GM21526 (cell line): Measurements from ENCODE around the gene GFOD1.

Experiments used
- ATAC-seq: cut with Tn5 transposase; IDR thresholded peaks from one replicate; pipeline ENCODE4 v1.9.1; 2021; ENCODE audit warnings: moderate library complexity; ENCODE audit not compliant: unreplicated experiment, low FRiP score

GFOD1 gene

DNA sequence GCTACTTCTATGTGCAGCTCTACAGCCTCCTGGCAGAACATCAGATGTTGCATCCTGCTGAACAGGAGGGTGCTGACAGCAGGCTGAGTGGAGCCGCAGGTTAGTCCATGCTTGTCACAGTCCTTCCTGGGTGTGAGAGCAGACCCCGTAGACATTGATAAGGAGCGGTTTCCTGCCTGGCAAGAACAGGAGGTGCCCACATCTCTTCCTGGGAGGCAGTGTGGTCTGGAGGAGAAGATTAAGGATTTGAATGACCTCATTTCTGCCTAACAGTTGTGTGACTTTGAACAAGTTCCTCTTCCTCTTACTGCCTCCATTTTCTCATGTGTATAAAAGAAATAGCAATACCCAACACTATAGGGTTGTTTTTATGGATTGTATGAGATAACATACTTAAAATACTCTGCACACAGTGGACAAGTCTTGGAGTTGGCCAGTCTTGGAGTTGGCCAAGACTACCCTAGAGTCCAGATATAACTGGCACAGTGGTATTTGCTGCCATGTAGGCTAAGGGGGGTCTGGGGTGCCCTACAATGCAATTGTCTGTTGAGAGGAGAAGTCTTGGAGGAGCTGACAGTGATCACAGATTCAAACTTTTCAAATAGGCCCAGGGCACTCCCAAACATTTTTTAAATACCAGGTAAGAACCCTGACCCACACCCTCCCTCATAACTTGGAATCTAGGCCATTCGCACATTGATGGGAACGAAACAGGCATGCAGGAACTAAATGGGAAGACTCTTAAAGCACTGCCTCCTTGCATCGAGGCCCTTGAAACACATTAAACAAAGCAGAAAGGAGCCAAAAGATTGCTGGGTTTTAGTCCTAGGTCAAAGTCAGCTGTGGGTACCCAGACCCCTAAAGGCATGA, 126.5 kb downstream of the GFOD1 start:
- ATAC-seq = no peak

DNA sequence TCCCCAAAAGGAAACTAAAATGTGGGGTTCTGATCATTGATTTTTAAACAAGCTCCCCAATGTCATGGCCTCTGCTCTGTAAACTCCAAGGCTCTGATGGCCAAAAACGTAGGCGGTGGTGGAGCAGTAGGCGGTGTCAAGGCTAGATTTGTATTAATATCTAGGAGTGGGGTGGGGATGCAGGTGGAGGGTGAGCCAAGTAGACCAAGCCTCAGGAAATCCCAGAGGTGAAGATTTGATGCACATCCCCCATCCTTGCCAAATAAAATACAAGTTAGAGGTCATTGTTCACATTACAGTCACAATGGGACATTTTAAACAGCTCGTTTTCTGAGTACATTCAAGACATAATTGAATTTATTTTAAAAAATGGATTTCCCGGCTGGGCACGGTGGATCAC, 128.1 kb downstream of the GFOD1 start:
- no peak for ATAC-seq

- no peak for ATAC-seq
These were observed 128.9 kb downstream of the GFOD1 start for GRCh38 chr6:13358511-13358910.

DNA sequence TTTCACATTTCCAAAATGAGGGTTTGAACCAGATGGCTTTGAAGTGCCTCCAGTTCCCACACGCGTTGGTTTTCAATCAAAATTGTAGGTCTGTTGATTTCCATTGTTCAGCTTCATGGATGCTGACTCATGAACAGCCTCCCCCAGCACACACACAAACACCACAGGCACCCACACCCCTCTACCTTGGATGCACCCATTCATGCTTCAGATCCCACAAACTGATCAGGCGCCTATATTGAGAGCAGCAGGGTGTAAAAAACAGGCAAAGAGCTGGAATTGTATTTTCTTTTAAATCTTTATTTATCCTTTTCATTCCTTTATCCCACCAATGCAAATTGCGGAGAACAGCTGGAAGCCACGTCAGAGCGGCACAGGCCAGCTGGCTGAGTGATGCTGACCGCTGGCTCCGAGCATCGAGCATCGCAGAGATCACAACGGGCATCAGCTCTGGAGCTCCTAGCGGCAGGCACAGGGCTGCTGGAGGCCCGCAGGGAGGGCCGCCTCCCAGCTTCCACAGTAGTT, 129.8 kb downstream of the GFOD1 start:
- ATAC-seq = no peak

GRCh38 chr6:13355999-13356785, 131.2 kb downstream of the GFOD1 start:
- peak; percentile 90 for ATAC-seq

- no peak for ATAC-seq
These were observed 132.1 kb downstream of the GFOD1 start for GRCh38 chr6:13355043-13355945.

DNA sequence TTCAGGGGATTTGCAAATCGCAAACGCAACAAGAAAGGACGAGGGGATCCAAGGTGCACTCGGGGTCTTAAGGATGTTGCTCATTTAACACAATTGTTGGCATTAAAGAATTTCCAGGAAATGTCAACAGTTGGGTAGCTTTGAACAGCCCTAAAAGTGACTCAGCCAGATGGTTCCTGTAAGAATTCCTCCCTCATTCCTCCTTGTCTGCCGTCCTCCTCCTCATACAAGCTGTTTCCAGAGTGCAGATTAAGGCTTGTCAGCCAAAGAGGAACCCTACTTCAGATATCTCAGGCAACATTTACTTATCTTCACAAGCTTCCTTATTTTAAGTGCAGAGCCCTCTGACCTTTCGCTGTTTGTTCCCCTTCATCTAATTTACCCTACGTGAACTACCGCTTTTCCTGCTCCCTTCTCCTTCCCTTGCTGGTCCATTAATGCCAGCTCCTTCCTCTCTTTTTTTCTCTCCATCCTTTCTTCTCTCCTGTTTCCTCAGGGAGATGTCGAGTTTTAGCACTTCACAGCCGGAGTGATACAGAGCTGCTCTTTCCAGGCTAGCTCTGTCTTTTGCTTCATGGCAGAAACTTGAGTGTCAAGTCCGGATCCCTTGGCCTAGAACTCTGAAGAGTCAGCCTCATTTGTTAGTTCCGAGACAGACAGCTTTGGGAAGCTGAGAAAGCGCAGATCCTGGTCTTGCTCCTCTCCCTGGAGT, 132.9 kb downstream of the GFOD1 start:
- no peak for ATAC-seq

DNA sequence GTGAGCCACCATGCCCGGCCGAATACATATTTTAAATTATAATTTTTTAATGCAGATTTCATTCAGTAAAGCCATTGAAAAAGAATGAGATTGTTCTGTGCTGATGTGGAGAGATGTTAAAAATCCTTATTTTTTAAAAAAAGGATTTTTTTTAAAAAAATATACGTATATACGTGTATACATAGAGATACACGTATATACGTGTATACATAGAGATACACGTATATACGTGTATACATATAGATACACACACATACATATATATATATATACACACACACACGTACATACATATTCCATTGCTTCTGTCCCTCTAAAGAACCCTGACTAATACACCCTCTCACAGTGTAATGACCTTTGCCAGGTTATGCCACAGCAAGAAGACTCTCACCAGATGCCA, 135.2 kb downstream of the GFOD1 start:
- no peak for ATAC-seq

GRCh38 chr6:13351271-13351670, 136.1 kb downstream of the GFOD1 start:
- no peak for ATAC-seq

GRCh38 chr6:13349811-13350506, 137.4 kb downstream of the GFOD1 start:
- ATAC-seq = no peak

- ATAC-seq = no peak
These were observed 138.9 kb downstream of the GFOD1 start for GRCh38 chr6:13348334-13349113.

GRCh38 chr6:13346245-13346644, 141.2 kb downstream of the GFOD1 start:
- ATAC-seq = no peak

- no peak for ATAC-seq
These were observed 144.9 kb downstream of the GFOD1 start for GRCh38 chr6:13342414-13343019.

GRCh38 chr6:13339863-13340630, 147.4 kb downstream of the GFOD1 start:
- ATAC-seq = no peak

- no peak for ATAC-seq
These were observed 149.4 kb downstream of the GFOD1 start for GRCh38 chr6:13338038-13338437.

DNA sequence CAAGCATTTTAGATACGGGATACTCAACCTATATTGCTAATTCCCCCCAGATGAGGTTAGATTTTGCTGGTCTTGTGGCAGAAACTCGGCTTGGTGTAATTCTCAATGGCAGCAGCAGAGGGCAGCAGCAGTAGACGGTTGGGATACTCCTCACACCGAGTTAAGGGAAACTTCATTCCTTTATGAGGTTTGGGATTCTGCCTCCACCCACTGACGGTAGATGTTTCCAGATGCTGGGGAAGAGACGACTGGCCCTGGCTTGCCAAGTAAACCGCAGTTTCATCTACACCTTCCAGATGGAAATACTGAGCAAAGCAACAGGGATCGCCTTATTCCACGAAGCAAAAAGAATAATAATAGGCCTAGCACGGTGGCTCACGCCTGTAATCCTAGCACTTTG, 150.8 kb downstream of the GFOD1 start:
- ATAC-seq = no peak

DNA sequence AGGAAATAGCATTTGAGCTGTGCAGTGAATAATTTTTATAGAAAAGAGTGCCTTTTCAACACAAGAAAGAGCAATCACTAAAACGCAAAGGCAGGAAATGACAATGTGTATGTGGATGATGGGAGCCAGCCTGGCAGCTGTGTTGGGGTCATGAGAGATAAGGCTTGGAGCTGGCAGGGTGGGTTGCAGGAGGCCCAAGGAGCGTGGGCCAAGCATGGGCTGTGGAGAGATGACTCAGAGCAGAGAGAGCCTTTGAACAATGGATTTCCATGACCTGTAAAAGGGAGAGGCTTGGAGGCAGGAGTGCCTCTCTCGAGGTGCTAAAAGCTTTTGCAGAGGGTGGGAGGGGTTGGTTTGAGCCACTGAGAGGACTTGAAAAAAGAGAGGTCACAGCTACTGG, 152.4 kb downstream of the GFOD1 start:
- no peak for ATAC-seq
